ENCODE results near the gene CDIPT. TPM values are rescaled to one million over a fixed set of nuclear protein-coding genes. Genes with fewer than 3 reads are reported as not detected.

Gene CDIPT
- total and polyA plus RNA-seq, 10 of the 15 experiments (the other 5 are each of a cell fraction or from before 2014, with no cell fraction given) = 0.87 to 36.4 (median 27.1) TPM

- TF ChIP-seq KDM1A (IDR thresholded peaks at IDR 0.05; ENCODE audit: borderline replicate concordance) (no peak), CBFB (IDR thresholded peaks at IDR 0.05; ENCODE audit: low read depth) (peak; percentile 66; the same call in 1 of the 2 replicates), IRF4 (IDR thresholded peaks at IDR 0.05; ENCODE audit: low read depth, low read length) (no peak), IKZF1 (conservative IDR thresholded peaks at IDR 0.05) (peak; percentile 99), KAT2A (conservative IDR thresholded peaks at IDR 0.05; ENCODE audit: control insufficient read depth, low read depth, low read length) (no peak), SIN3A (IDR thresholded peaks at IDR 0.05; ENCODE audit: low read depth, low read length) (peak; percentile 71), SREBF2 (IDR thresholded peaks at IDR 0.05; ENCODE audit: low read length) (no peak), ZBTB40 (IDR thresholded peaks at IDR 0.05; ENCODE audit: borderline replicate concordance) (peak; percentile 53; the same call in 1 of the 2 replicates), E4F1 (IDR thresholded peaks at IDR 0.05; ENCODE audit: borderline replicate concordance, partially characterized antibody) (peak; percentile 47), NFXL1 (IDR thresholded peaks at IDR 0.05; ENCODE audit: borderline replicate concordance) (no peak), SREBF1 (IDR thresholded peaks at IDR 0.05; ENCODE audit: low read length) (no peak), CBX5 (IDR thresholded peaks at IDR 0.05; ENCODE audit: low read depth) (no peak), SIX5 (IDR thresholded peaks at IDR 0.05; ENCODE audit: low read depth, low read length, severe bottlenecking) (peak; percentile 82), TCF12 (IDR thresholded peaks at IDR 0.05; ENCODE audit: low read depth, low read length) (peak; percentile 41; the same call in 1 of the 2 replicates), BACH1 (IDR thresholded peaks at IDR 0.05; ENCODE audit: borderline replicate concordance) (peak; percentile 49; the same call in 1 of the 2 replicates), RELB (IDR thresholded peaks at IDR 0.05; ENCODE audit: low read depth) (peak; percentile 77), NFIC (IDR thresholded peaks at IDR 0.05; ENCODE audit: low read depth, low read length) (no peak), GABPA (IDR thresholded peaks at IDR 0.05; ENCODE audit: low read depth) (no peak)
These were observed 47.0 kb downstream of the CDIPT start, which contains the start of gene PAGR1 (continued) for GRCh38 chr16:29815793-29816693.
